Renal cortex interstitium (tissue), 11 donors: ENCODE results near the gene UGT1A9. TPM values are rescaled to one million over a fixed set of nuclear protein-coding genes. Genes with fewer than 3 reads are reported as not detected.

Source experiments
- DNase-seq, 11 donors: peaks; one replicate each; pipeline ENCODE4 v3.0.0-alpha.2; 2013; ENCODE audit warnings: low read depth in 9 of 11, low spot score in 4 of 11; ENCODE audit errors: extremely low read depth in 1 of 11
- polyA plus RNA-seq, 3 donors: library from polyadenylated mRNA; unstranded; fragments of 120-200 nt; gene quantifications; one replicate each; pipeline ENCODE4 v1.2.1, GENCODE V29; 2013; ENCODE audit not compliant: insufficient read length in 3 of 3

Gene UGT1A9
- polyA plus RNA-seq, 3 donors = 6.2 to 7.8 (median 7.0) TPM

GRCh38 chr2:233819884-233820773 lies 148.4 kb downstream of the UGT1A9 start:
- no peak for DNase-seq

- DNase-seq = no peak
These were observed 149.0 kb downstream of the UGT1A9 start for GRCh38 chr2:233820774-233821105.

GRCh38 chr2:233821196-233821595 lies 149.5 kb downstream of the UGT1A9 start:
- DNase-seq = no peak

GRCh38 chr2:233821709-233822100 lies 150.0 kb downstream of the UGT1A9 start:
- DNase-seq = no peak

- DNase-seq = no peak
These were observed 150.5 kb downstream of the UGT1A9 start for GRCh38 chr2:233822101-233822771.

Other genes with a start within 250 kb of the UGT1A9 start
- gene USP40, start 105.1 kb upstream of the UGT1A9 start, polyA plus RNA-seq = 10 to 100 TPM; 45.9 to 64.2 (median 48.7) TPM
- not detected for gene UGT1A8, start 54.3 kb upstream of the UGT1A9 start, polyA plus RNA-seq
- not detected for gene UGT1A10, start 35.5 kb upstream of the UGT1A9 start, polyA plus RNA-seq
- gene UGT1A7, start 10.0 kb downstream of the UGT1A9 start, polyA plus RNA-seq = under 1 TPM in 1 of 3 donors, not detected in 2; 0.09 TPM
- 1 to 10 TPM; 2.5 to 4.3 (median 3.2) TPM for gene UGT1A6, start 21.0 kb downstream of the UGT1A9 start, polyA plus RNA-seq
- gene UGT1A5, start 41.0 kb downstream of the UGT1A9 start, polyA plus RNA-seq = not detected
- gene UGT1A4, start 46.8 kb downstream of the UGT1A9 start, polyA plus RNA-seq = not detected
- not detected for gene UGT1A3, start 57.1 kb downstream of the UGT1A9 start, polyA plus RNA-seq
- under 1 TPM; 0.23 to 0.56 (median 0.24) TPM for gene UGT1A1, start 88.4 kb downstream of the UGT1A9 start, polyA plus RNA-seq
- under 1 TPM in 2 of 3 donors, not detected in 1; 0.26 to 0.27 TPM for gene MROH2A, start 106.4 kb downstream of the UGT1A9 start, polyA plus RNA-seq
- 10 to 100 TPM; 23.2 to 25.0 (median 24.1) TPM for gene HJURP, start 182.6 kb downstream of the UGT1A9 start, polyA plus RNA-seq
- gene TRPM8, start 245.5 kb downstream of the UGT1A9 start, polyA plus RNA-seq = under 1 TPM in 1 of 3 donors, not detected in 2; 0.56 TPM